Caco-2 (cell line): ENCODE data around the gene DACT1. TPM values are rescaled to one million over a fixed set of nuclear protein-coding genes. Genes with fewer than 3 reads are reported as not detected.

Experiments used
- BruUV-seq: library from RNA; stranded (reverse); fragments of 400-500 nt; replicated peaks from 2 replicates; lab custom pipeline; 2021; lab: Mats Ljungman, UMichigan
- CTCF ChIA-PET: fragments of 300-600 bp; sonication (Branson Sonifier 250); formaldehyde crosslinking; loops from one replicate; lab custom pipeline; 2022; ENCODE audit warnings: antibody characterized with exemption; lab: Charles Lee
- POLR2A ChIA-PET: fragments of 300-600 bp; sonication (Branson Sonifier 250); formaldehyde crosslinking; loops from one replicate; lab custom pipeline; 2022; ENCODE audit warnings: antibody characterized with exemption; lab: Charles Lee
- DNase-seq, 2 experiments: peaks; one replicate each; pipeline versions ENCODE4 v3.0.0 to v3.0.0-alpha.2; 2020 to 2022
- H3K27me3 ChIP-seq: replicated peaks from 2 replicates; pipeline ENCODE4 v1.6.0; 2011; ENCODE audit warnings: low read length; ENCODE audit not compliant: control insufficient read depth, insufficient read depth
- H3K36me3 ChIP-seq: 2 replicates; pipeline ENCODE4 v1.5.1; 2011; ENCODE audit warnings: low read length; ENCODE audit not compliant: control insufficient read depth, insufficient read depth
- H3K4me1 ChIP-seq: fragments of 250-450 bp; sonication (Bioruptor Pico); 2 replicates; pipeline ENCODE4 v1.5.1; 2020; ENCODE audit warnings: mild to moderate bottlenecking
- H3K4me3 ChIP-seq: 2 replicates; pipeline ENCODE4 v1.5.1; 2011; ENCODE audit warnings: low read depth, mild to moderate bottlenecking, control low read depth, low read length
- H3K9me3 ChIP-seq: fragments of 250-450 bp; sonication (Bioruptor Pico); 2 replicates; pipeline ENCODE4 v1.5.1; 2020; ENCODE audit warnings: mild to moderate bottlenecking, moderate library complexity
- H3K27ac Mint-ChIP-seq: one replicate; pipeline ENCODE4 v1.8.0; 2022; ENCODE audit warnings: mixed read lengths; ENCODE audit not compliant: unreplicated experiment
- H3K27me3 Mint-ChIP-seq: one replicate; pipeline ENCODE4 v1.8.0; 2022; ENCODE audit warnings: mixed read lengths; ENCODE audit not compliant: insufficient read depth, unreplicated experiment
- H3K36me3 Mint-ChIP-seq: one replicate; pipeline ENCODE4 v1.8.0; 2022; ENCODE audit warnings: mild to moderate bottlenecking, mixed read lengths; ENCODE audit not compliant: insufficient read depth, unreplicated experiment
- H3K4me1 Mint-ChIP-seq: one replicate; pipeline ENCODE4 v1.8.0; 2022; ENCODE audit warnings: low read depth, mixed read lengths; ENCODE audit not compliant: unreplicated experiment
- H3K4me3 Mint-ChIP-seq: one replicate; pipeline ENCODE4 v1.8.0; 2022; ENCODE audit warnings: mild to moderate bottlenecking, moderate library complexity, mixed read lengths; ENCODE audit not compliant: unreplicated experiment
- H3K9me3 Mint-ChIP-seq: one replicate; pipeline ENCODE4 v1.8.0; 2022; ENCODE audit warnings: mixed read lengths; ENCODE audit not compliant: unreplicated experiment
- intact Hi-C: fragments of 100-400 bp; cut with micrococcal nuclease; formaldehyde crosslinking; loops from one replicate; pipeline ENCODE4 v1.10.0; 2022; ENCODE audit not compliant: unreplicated experiment
- total RNA-seq: library from RNA; stranded (reverse); gene quantifications from 2 replicates; pipeline ENCODE4 v1.2.3, GENCODE V29; 2022
- TF ChIP-seq, protein P1 (sequence below), 2 experiments: fragments of 200-600 bp in 1 of 2; IDR thresholded peaks; 1 replicate in 1 of 2; 2 replicates in 1 of 2; pipeline versions ENCODE4 v1.5.1 to v1.8.0; 2011 to 2022; ENCODE audit warnings: antibody characterized with exemption in 1 of 2, control low read depth in 1 of 2, inconsistent platforms in 1 of 2, low read depth in 1 of 2, low read length in 1 of 2, mild to moderate bottlenecking in 1 of 2, moderate library complexity in 1 of 2; ENCODE audit not compliant: insufficient read depth in 1 of 2, severe bottlenecking in 1 of 2, unreplicated experiment in 1 of 2

The DACT1 gene
- total RNA-seq, 1 experiment from 2014 or later = 0.23 TPM

DNA sequence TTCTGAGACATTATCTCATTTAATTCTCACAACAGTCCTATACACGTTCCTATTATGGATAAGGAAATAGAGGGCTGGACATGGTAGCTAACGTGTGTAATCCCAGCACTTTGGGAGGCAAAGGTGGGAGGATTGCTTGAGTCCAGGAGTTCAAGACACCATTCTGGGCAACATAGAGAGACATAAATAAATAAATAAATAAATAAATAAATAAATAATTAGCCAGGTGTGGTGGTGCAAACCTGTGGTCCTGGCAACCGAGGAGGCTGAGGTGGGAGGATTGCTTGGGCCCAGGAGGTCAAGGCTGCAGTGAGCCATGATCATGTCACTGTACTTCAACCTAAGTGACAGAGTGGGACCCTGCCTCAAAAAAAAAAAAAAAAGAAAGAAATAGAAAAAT, 22.6 kb downstream of the DACT1 start:
- Histone ChIP-seq H3K4me3 (no peak overlapping the region), H3K9me3 (no peaks in the 10 kb centered on the region), H3K27me3 (no peaks in the 10 kb centered on the region), H3K4me1 (no peaks in the 10 kb centered on the region), H3K36me3 (no peaks in the 10 kb centered on the region)
- Mint-ChIP-seq H3K4me3 (no peak overlapping the region), H3K27ac (no peak overlapping the region), H3K4me1 (no peaks in the 10 kb centered on the region), H3K9me3 (no peaks in the 10 kb centered on the region), H3K27me3 (peaks cover 2% of the 10 kb centered on the region), H3K36me3 (no peaks in the 10 kb centered on the region)
- ChIA-PET CTCF (no interaction called here), POLR2A (no interaction called here)
- no TSS peak for BruUV-seq
- no peak for DNase-seq
- TF ChIP-seq, protein P1, sequence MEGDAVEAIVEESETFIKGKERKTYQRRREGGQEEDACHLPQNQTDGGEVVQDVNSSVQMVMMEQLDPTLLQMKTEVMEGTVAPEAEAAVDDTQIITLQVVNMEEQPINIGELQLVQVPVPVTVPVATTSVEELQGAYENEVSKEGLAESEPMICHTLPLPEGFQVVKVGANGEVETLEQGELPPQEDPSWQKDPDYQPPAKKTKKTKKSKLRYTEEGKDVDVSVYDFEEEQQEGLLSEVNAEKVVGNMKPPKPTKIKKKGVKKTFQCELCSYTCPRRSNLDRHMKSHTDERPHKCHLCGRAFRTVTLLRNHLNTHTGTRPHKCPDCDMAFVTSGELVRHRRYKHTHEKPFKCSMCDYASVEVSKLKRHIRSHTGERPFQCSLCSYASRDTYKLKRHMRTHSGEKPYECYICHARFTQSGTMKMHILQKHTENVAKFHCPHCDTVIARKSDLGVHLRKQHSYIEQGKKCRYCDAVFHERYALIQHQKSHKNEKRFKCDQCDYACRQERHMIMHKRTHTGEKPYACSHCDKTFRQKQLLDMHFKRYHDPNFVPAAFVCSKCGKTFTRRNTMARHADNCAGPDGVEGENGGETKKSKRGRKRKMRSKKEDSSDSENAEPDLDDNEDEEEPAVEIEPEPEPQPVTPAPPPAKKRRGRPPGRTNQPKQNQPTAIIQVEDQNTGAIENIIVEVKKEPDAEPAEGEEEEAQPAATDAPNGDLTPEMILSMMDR (IDR thresholded peaks at IDR 0.05; ENCODE audit: insufficient read depth in 1 of 2, low read depth in 1 of 2, low read length in 1 of 2, severe bottlenecking in 1 of 2, unreplicated experiment in 1 of 2) = no peak
- intact Hi-C loops = no loop called here

DNA sequence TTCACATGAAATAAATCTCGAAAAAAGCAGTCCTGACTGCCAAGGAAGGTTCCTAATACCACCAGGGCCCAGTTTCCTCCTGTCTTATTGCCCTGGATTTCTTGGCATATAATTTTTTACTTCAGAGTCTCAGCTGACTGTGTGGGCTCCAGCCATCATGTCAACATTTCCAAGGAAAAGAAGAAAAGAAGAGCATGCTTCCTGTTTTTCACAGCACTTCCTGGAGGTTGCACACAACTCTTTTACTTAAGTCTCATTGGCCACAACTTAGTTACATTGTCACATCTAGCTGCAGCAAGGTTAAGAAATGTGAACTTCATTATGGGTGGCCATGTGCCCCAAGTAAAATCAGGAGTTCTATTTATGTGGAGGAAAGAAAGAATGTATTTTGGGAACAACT, 24.3 kb downstream of the DACT1 start:
- no peak overlapping the region for H3K4me3 ChIP-seq
- Mint-ChIP-seq H3K9me3 (no peaks in the 10 kb centered on the region), H3K27ac (no peak overlapping the region), H3K36me3 (no peaks in the 10 kb centered on the region), H3K4me1 (no peaks in the 10 kb centered on the region), H3K4me3 (no peak overlapping the region), H3K27me3 (peaks cover 2% of the 10 kb centered on the region)
- H3K4me1 ChIP-seq = no peaks in the 10 kb centered on the region
- H3K9me3 ChIP-seq = no peaks in the 10 kb centered on the region
- no peak for DNase-seq
- H3K27me3 ChIP-seq = no peaks in the 10 kb centered on the region
- intact Hi-C loops = no loop called here
- CTCF ChIA-PET = no interaction called here
- H3K36me3 ChIP-seq = no peaks in the 10 kb centered on the region
- POLR2A ChIA-PET = no interaction called here
- TF ChIP-seq, protein P1 (IDR thresholded peaks at IDR 0.05; ENCODE audit: insufficient read depth in 1 of 2, low read depth in 1 of 2, low read length in 1 of 2, severe bottlenecking in 1 of 2, unreplicated experiment in 1 of 2) = no peak
- BruUV-seq = no TSS peak

DNA sequence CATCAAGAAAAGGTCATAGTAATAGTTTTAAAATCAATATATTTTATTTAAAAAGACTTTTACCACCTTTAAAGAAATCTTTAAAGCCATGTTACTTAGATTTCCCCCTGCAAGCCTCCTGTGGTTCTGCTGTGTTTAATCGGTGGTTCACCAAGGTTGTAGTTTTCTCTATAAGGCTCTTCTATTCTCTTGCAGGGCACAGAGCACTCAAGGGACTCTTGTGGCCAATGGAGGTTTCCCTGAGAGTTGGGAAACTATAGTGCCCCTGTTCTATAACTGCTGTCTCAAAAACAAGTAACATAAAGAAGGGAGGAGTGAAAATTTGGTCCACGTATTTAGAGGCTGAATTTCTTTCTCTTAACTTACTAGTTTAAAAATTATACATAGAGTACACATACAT, 25.0 kb downstream of the DACT1 start:
- H3K27ac Mint-ChIP-seq = no peak overlapping the region
- H3K4me3 Mint-ChIP-seq = no peak overlapping the region
- H3K27me3 Mint-ChIP-seq = peaks cover 2% of the 10 kb centered on the region
- Histone ChIP-seq H3K9me3 (no peaks in the 10 kb centered on the region), H3K4me3 (no peak overlapping the region), H3K27me3 (no peaks in the 10 kb centered on the region), H3K4me1 (no peaks in the 10 kb centered on the region), H3K36me3 (no peaks in the 10 kb centered on the region)
- no peaks in the 10 kb centered on the region for H3K36me3 Mint-ChIP-seq
- BruUV-seq = no TSS peak
- TF ChIP-seq, protein P1 (IDR thresholded peaks at IDR 0.05; ENCODE audit: insufficient read depth in 1 of 2, low read depth in 1 of 2, low read length in 1 of 2, severe bottlenecking in 1 of 2, unreplicated experiment in 1 of 2) = no peak
- intact Hi-C loops = no loop called here
- H3K9me3 Mint-ChIP-seq = no peaks in the 10 kb centered on the region
- no peak for DNase-seq
- ChIA-PET CTCF (no interaction called here), POLR2A (no interaction called here)
- H3K4me1 Mint-ChIP-seq = no peaks in the 10 kb centered on the region
